ENCODE results near the gene GAGE12D.
"Not testable (repeated sequence)": the region's sequence is repeated elsewhere in the genome, so short reads cannot be mapped to it uniquely, and the experiment has no call there.

The GAGE12D gene, protein sequence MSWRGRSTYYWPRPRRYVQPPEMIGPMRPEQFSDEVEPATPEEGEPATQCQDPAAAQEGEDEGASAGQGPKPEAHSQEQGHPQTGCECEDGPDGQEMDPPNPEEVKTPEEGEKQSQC

DNA sequence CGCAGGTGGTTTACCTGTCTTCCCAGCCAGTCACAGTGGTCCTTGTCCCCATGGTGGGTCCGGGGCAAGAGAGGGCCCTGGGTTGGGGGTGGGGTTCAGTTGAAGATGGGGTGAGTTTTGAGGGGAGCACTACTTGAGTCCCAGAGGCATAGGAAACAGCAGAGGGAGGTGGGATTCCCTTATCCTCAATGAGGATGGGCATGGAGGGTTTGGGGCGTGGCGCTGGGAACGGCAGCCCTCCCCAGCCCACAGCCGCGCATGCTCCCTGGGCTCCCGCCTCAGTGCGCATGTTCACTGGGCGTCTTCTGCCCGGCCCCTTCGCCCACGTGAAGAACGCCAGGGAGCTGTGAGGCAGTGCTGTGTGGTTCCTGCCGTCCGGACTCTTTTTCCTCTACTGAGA is at the start of gene GAGE12D:
Gene GAGE12D, plus strand, starts transcription at position 301 of the 400 bp plus-strand sequence. CDS start 1,155 bp downstream, outside the sequence.
- H3K27me3 ChIP-seq (ENCODE audit: insufficient read depth, low read length); H3K4me1 ChIP-seq (ENCODE audit: insufficient read depth, low read length); H3K36me3 ChIP-seq (ENCODE audit: insufficient read depth, low read depth, low read length); H3K9ac ChIP-seq (ENCODE audit: low read depth, low read length); H3K9me3 ChIP-seq (ENCODE audit: insufficient read depth, low read depth, low read length); H3K27ac ChIP-seq (ENCODE audit: low read length); H3K4me3 ChIP-seq (ENCODE audit: low read length): not testable (repeated sequence)

DNA sequence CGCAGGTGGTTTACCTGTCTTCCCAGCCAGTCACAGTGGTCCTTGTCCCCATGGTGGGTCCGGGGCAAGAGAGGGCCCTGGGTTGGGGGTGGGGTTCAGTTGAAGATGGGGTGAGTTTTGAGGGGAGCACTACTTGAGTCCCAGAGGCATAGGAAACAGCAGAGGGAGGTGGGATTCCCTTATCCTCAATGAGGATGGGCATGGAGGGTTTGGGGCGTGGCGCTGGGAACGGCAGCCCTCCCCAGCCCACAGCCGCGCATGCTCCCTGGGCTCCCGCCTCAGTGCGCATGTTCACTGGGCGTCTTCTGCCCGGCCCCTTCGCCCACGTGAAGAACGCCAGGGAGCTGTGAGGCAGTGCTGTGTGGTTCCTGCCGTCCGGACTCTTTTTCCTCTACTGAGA is 9.7 kb upstream of the GAGE12D start, which contains the start of gene GAGE12C:
Gene GAGE12C, plus strand, starts transcription at position 301 of the 400 bp plus-strand sequence. CDS start 1,155 bp downstream, outside the sequence.
- H3K27me3 ChIP-seq (ENCODE audit: insufficient read depth, low read length); H3K9me3 ChIP-seq (ENCODE audit: insufficient read depth, low read depth, low read length); H3K36me3 ChIP-seq (ENCODE audit: insufficient read depth, low read depth, low read length); H3K27ac ChIP-seq (ENCODE audit: low read length); H3K4me3 ChIP-seq (ENCODE audit: low read length); H3K4me1 ChIP-seq (ENCODE audit: insufficient read depth, low read length); H3K9ac ChIP-seq (ENCODE audit: low read depth, low read length): not testable (repeated sequence)

DNA sequence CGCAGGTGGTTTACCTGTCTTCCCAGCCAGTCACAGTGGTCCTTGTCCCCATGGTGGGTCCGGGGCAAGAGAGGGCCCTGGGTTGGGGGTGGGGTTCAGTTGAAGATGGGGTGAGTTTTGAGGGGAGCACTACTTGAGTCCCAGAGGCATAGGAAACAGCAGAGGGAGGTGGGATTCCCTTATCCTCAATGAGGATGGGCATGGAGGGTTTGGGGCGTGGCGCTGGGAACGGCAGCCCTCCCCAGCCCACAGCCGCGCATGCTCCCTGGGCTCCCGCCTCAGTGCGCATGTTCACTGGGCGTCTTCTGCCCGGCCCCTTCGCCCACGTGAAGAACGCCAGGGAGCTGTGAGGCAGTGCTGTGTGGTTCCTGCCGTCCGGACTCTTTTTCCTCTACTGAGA is 9.5 kb downstream of the GAGE12D start, which contains the start of gene GAGE12E:
Gene GAGE12E, plus strand, starts transcription at position 301 of the 400 bp plus-strand sequence. CDS start 1,155 bp downstream, outside the sequence.
- not testable (repeated sequence) for H3K36me3 ChIP-seq (ENCODE audit: insufficient read depth, low read depth, low read length); H3K4me3 ChIP-seq (ENCODE audit: low read length); H3K27ac ChIP-seq (ENCODE audit: low read length); H3K9me3 ChIP-seq (ENCODE audit: insufficient read depth, low read depth, low read length); H3K9ac ChIP-seq (ENCODE audit: low read depth, low read length); H3K4me1 ChIP-seq (ENCODE audit: insufficient read depth, low read length); H3K27me3 ChIP-seq (ENCODE audit: insufficient read depth, low read length)

DNA sequence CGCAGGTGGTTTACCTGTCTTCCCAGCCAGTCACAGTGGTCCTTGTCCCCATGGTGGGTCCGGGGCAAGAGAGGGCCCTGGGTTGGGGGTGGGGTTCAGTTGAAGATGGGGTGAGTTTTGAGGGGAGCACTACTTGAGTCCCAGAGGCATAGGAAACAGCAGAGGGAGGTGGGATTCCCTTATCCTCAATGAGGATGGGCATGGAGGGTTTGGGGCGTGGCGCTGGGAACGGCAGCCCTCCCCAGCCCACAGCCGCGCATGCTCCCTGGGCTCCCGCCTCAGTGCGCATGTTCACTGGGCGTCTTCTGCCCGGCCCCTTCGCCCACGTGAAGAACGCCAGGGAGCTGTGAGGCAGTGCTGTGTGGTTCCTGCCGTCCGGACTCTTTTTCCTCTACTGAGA is 19.0 kb downstream of the GAGE12D start, which contains the start of gene GAGE12F:
Gene GAGE12F, plus strand, starts transcription at position 301 of the 400 bp plus-strand sequence. CDS start 1,155 bp downstream, outside the sequence.
- not testable (repeated sequence) for H3K9ac ChIP-seq (ENCODE audit: low read depth, low read length); H3K9me3 ChIP-seq (ENCODE audit: insufficient read depth, low read depth, low read length); H3K4me3 ChIP-seq (ENCODE audit: low read length); H3K27ac ChIP-seq (ENCODE audit: low read length); H3K36me3 ChIP-seq (ENCODE audit: insufficient read depth, low read depth, low read length); H3K4me1 ChIP-seq (ENCODE audit: insufficient read depth, low read length); H3K27me3 ChIP-seq (ENCODE audit: insufficient read depth, low read length)

DNA sequence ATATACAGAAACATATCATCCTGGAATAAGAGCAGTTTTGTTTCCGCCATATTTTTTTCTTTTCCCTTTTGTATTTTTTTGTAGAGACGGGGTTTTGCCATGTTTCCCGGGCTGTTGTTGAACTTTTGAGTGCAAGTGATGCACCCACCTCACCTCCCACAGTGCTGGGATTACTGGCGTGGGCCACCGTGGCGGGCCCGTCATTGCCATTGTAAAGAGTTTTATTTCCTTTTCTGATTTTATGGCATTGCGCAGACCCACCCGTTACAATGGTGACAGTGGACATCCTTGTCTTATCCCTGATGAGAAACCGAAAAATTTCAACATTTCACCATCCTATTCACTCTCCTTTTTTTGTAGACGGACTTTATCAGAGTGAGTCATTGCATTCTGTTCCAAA is 27.2 kb downstream of the GAGE12D start:
- H3K4me3 ChIP-seq (ENCODE audit: low read length); H3K36me3 ChIP-seq (ENCODE audit: insufficient read depth, low read depth, low read length); H3K4me1 ChIP-seq (ENCODE audit: insufficient read depth, low read length); H3K9me3 ChIP-seq (ENCODE audit: insufficient read depth, low read depth, low read length); H3K9ac ChIP-seq (ENCODE audit: low read depth, low read length); H3K27ac ChIP-seq (ENCODE audit: low read length); H3K27me3 ChIP-seq (ENCODE audit: insufficient read depth, low read length): not testable (repeated sequence)

DNA sequence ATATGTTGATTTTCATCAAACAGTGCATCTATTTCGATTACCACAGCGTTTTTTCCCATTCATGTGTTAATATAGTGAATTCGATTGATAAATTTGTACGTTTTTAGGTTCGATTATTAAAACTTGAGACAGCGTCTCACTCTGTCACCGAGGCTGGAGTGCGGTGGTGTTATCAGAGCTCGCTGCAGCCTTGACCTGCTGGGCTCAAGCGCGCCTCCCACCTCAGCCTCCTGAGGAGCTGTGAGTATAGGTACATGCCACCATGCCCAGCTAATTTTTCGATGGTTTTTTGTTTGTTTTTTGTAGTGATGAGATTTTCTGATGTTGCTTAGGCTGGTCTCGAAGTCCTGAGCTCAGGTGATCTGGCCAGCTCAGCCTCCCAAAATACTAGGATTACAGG is 27.6 kb downstream of the GAGE12D start:
- not testable (repeated sequence) for H3K36me3 ChIP-seq (ENCODE audit: insufficient read depth, low read depth, low read length); H3K9me3 ChIP-seq (ENCODE audit: insufficient read depth, low read depth, low read length); H3K4me3 ChIP-seq (ENCODE audit: low read length); H3K27me3 ChIP-seq (ENCODE audit: insufficient read depth, low read length); H3K27ac ChIP-seq (ENCODE audit: low read length); H3K9ac ChIP-seq (ENCODE audit: low read depth, low read length); H3K4me1 ChIP-seq (ENCODE audit: insufficient read depth, low read length)

DNA sequence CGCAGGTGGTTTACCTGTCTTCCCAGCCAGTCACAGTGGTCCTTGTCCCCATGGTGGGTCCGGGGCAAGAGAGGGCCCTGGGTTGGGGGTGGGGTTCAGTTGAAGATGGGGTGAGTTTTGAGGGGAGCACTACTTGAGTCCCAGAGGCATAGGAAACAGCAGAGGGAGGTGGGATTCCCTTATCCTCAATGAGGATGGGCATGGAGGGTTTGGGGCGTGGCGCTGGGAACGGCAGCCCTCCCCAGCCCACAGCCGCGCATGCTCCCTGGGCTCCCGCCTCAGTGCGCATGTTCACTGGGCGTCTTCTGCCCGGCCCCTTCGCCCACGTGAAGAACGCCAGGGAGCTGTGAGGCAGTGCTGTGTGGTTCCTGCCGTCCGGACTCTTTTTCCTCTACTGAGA is 28.6 kb downstream of the GAGE12D start, which contains the start of gene GAGE12G:
Gene GAGE12G, plus strand, starts transcription at position 301 of the 400 bp plus-strand sequence. CDS start 1,155 bp downstream, outside the sequence.
- not testable (repeated sequence) for H3K9me3 ChIP-seq (ENCODE audit: insufficient read depth, low read depth, low read length); H3K27me3 ChIP-seq (ENCODE audit: insufficient read depth, low read length); H3K9ac ChIP-seq (ENCODE audit: low read depth, low read length); H3K4me1 ChIP-seq (ENCODE audit: insufficient read depth, low read length); H3K36me3 ChIP-seq (ENCODE audit: insufficient read depth, low read depth, low read length); H3K27ac ChIP-seq (ENCODE audit: low read length); H3K4me3 ChIP-seq (ENCODE audit: low read length)

DNA sequence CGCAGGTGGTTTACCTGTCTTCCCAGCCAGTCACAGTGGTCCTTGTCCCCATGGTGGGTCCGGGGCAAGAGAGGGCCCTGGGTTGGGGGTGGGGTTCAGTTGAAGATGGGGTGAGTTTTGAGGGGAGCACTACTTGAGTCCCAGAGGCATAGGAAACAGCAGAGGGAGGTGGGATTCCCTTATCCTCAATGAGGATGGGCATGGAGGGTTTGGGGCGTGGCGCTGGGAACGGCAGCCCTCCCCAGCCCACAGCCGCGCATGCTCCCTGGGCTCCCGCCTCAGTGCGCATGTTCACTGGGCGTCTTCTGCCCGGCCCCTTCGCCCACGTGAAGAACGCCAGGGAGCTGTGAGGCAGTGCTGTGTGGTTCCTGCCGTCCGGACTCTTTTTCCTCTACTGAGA is 38.1 kb downstream of the GAGE12D start, which contains the start of gene GAGE12H:
Gene GAGE12H, plus strand, starts transcription at position 301 of the 400 bp plus-strand sequence. CDS start 1,155 bp downstream, outside the sequence.
- H3K27me3 ChIP-seq (ENCODE audit: insufficient read depth, low read length); H3K36me3 ChIP-seq (ENCODE audit: insufficient read depth, low read depth, low read length); H3K27ac ChIP-seq (ENCODE audit: low read length); H3K9ac ChIP-seq (ENCODE audit: low read depth, low read length); H3K4me1 ChIP-seq (ENCODE audit: insufficient read depth, low read length); H3K4me3 ChIP-seq (ENCODE audit: low read length); H3K9me3 ChIP-seq (ENCODE audit: insufficient read depth, low read depth, low read length): not testable (repeated sequence)

DNA sequence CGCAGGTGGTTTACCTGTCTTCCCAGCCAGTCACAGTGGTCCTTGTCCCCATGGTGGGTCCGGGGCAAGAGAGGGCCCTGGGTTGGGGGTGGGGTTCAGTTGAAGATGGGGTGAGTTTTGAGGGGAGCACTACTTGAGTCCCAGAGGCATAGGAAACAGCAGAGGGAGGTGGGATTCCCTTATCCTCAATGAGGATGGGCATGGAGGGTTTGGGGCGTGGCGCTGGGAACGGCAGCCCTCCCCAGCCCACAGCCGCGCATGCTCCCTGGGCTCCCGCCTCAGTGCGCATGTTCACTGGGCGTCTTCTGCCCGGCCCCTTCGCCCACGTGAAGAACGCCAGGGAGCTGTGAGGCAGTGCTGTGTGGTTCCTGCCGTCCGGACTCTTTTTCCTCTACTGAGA is 47.7 kb downstream of the GAGE12D start, which contains the start of gene GAGE2A:
Gene GAGE2A, plus strand, starts transcription at position 301 of the 400 bp plus-strand sequence. CDS start 1,155 bp downstream, outside the sequence.
- H3K4me3 ChIP-seq (ENCODE audit: low read length); H3K9ac ChIP-seq (ENCODE audit: low read depth, low read length); H3K27ac ChIP-seq (ENCODE audit: low read length); H3K9me3 ChIP-seq (ENCODE audit: insufficient read depth, low read depth, low read length); H3K4me1 ChIP-seq (ENCODE audit: insufficient read depth, low read length); H3K27me3 ChIP-seq (ENCODE audit: insufficient read depth, low read length); H3K36me3 ChIP-seq (ENCODE audit: insufficient read depth, low read depth, low read length): not testable (repeated sequence)

DNA sequence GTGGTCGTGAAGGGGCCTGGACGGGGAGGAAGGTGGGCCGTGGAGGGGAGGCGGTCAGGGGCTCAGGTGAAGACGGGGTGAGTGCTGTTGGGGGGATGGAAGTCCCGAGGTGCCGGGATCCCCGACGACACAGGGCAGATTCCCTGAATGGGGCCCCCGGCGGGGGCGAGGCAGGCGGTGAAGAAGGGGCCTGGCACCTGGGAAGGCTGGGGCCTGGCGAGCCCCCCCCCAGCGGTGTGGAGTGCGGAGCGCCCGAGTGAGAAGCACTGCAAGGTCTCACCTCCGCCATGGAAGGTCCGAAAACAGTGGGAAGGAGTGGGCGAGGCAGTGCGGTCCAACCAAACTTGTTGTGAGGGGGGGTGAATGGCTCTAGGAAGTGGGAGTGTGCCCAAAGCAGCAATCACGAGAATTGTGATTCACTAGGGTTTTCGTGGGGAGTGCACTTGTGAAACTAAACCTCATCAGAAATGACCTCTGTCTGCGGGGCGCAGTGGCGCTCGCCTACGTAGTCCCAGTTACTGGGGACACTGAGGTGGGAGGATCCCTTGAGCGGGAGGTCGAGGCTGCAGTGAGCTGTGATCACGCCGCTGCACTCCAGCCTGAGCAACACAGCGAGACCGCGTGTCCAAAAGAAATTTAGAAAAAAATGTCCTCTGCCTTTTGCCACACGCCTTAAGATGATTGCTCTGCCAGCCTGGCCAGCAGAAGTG is 48.4 kb downstream of the GAGE12D start:
- H3K36me3 ChIP-seq (ENCODE audit: insufficient read depth, low read depth, low read length); H3K9ac ChIP-seq (ENCODE audit: low read depth, low read length); H3K27me3 ChIP-seq (ENCODE audit: insufficient read depth, low read length); H3K27ac ChIP-seq (ENCODE audit: low read length); H3K4me3 ChIP-seq (ENCODE audit: low read length); H3K9me3 ChIP-seq (ENCODE audit: insufficient read depth, low read depth, low read length); H3K4me1 ChIP-seq (ENCODE audit: insufficient read depth, low read length): not testable (repeated sequence)

DNA sequence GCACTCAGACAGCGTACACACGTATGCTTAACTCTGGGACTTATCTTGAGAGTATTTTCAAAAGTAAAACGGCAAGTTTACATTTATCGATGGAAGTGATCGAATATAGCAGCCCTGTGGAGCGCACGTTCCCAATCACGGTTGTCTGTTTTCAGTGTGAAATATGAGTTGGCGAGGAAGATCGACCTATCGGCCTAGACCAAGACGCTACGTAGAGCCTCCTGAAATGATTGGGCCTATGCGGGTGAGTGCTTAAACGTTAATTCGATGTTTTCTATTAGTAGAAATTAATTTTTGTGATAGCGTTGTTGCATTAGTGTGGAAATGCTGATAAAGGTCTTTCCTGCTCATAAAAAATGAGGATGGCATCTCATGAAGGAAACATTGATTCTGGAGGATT is 49.0 kb downstream of the GAGE12D start:
- H3K9ac ChIP-seq (ENCODE audit: low read depth, low read length); H3K27me3 ChIP-seq (ENCODE audit: insufficient read depth, low read length); H3K36me3 ChIP-seq (ENCODE audit: insufficient read depth, low read depth, low read length): not testable (repeated sequence)

More for the DNA sequence above, 49.0 kb downstream of the GAGE12D start:
- H3K4me1 ChIP-seq (ENCODE audit: insufficient read depth, low read length); H3K9me3 ChIP-seq (ENCODE audit: insufficient read depth, low read depth, low read length); H3K4me3 ChIP-seq (ENCODE audit: low read length); H3K27ac ChIP-seq (ENCODE audit: low read length): not testable (repeated sequence)

Data from iPS-20b (cell line).